GM18508 (cell line): ENCODE measurements around the gene CACNG3.
"Not testable (repeated sequence)": the region's sequence is repeated elsewhere in the genome, so short reads cannot be mapped to it uniquely, and the experiment has no call there.

Experiments
- ATAC-seq: cut with Tn5 transposase; IDR thresholded peaks from one replicate; pipeline ENCODE4 v1.9.1; 2021; ENCODE audit warnings: moderate number of reproducible peaks; ENCODE audit not compliant: insufficient read depth, unreplicated experiment

CACNG3 gene

DNA sequence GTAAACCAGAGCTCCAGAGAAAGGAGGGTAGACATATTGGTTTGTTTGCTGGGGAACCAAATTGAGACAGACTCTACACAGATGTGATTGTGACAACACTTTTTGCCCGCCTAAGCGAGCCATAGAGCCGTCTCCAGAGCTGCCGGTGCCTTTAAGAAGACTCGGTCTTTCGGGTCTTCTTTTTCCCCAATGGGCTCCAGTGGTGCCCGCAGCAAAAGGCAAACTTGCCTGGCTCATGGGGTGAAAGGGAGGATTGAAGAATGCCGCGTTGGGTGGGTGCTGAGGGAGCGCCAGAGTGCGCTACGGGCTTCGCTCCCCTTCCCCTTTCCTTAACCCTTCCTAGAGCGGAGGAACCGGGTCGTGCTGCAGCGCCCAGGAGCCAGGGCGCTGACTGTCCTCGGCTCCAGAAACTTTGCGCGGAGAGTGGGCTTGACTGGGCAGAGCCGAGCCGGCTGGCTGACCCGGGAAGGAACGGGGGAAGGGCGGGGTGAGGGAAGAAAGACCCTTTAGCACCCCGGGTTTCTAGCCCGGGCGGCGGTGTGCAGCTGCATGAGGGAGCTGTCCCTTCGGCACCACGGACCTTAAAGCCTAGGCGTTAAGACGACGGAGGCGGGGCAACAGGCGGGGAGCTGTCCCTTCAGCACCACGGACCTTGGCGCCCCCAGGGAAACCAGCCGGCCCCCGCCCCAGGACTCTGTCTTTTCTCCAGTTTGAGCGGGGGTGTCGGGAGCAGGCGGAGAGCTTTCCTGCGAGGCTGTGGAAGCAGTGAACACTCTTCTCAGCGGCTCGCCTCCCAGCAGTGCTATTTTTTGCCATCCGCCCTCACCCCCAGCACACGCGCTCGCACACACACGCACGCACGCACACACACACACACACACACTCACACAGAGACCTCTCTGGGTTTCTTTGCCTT is at the start of gene CACNG3:
Gene CACNG3, plus strand, starts transcription at position 880 of the 916 bp plus-strand sequence. CDS start 420 bp downstream, outside the sequence.
- ATAC-seq, result no peak

DNA sequence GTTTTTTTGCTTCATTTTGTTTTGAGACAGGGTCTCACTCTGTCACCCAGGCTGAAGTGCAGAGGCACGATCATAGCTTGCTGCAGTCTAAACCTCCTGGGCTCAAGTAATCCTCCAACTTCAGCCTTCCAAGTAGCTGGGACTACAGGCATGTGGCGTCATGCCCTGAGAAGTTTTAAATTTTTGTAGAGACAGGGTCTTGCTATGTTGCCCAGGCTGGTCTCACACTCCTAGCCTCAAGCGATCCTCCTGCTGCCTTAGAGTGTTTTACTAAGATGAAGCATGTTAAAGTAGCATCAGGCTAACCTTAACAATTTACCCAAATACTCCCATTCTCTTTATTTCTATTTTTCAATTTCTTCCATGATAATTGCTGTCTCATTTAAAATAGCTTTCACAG is 49.2 kb upstream of the CACNG3 start:
- ATAC-seq, result no peak

- ATAC-seq, result no peak
Observed at GRCh38 chr16:24208710-24209109, 47.4 kb upstream of the CACNG3 start.

- ATAC-seq, result no peak
Observed at GRCh38 chr16:24214992-24215391, 41.1 kb upstream of the CACNG3 start.

- ATAC-seq, result no peak
Observed at GRCh38 chr16:24216961-24217360, 39.2 kb upstream of the CACNG3 start.

DNA sequence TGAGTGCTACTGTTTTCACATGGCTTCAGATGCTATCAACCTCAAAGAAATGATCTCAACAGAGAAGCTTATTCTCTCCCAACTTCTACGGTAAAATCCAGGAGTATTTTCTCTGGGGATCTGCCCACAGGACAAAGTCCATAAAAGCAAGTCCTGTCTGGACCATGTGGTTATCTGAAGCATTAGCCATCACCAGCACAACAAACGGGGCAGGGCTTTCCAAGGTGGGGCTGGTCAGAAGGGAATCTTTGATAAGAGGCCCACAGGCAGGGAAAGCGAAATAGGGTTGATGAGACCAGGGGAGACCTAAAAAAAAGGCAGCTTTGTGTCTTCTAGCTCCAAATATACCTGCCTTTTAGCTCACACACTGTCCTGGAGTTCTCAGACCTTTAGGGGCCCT is 38.7 kb upstream of the CACNG3 start:
- ATAC-seq, result no peak

DNA sequence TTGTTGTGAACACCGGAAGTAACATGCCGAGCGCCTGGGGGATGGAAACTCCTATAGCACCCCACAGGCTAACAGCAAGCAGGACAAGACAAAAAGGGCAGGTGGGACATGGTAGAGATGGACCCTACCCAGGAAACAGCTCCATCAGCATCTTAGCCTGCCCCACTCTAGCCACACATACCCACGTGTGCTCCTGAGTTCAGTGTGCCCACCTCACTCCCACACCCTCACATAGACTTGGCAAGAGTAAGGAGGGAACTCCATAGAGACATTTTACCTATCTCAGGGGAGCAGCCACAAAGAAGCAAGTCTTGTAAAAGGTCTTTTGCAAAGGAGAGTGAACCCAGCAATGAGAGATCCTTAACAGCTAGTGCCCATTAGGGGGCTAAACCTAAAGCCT is 37.8 kb upstream of the CACNG3 start:
- ATAC-seq, result no peak

- ATAC-seq, result no peak
Observed at GRCh38 chr16:24221219-24221618, 34.9 kb upstream of the CACNG3 start.

GRCh38 chr16:24228514-24228913 is 27.6 kb upstream of the CACNG3 start:
- ATAC-seq, result no peak

GRCh38 chr16:24232936-24233335 is 23.2 kb upstream of the CACNG3 start:
- no peak for ATAC-seq

- no peak for ATAC-seq
Observed at GRCh38 chr16:24234737-24235136, 21.4 kb upstream of the CACNG3 start.

DNA sequence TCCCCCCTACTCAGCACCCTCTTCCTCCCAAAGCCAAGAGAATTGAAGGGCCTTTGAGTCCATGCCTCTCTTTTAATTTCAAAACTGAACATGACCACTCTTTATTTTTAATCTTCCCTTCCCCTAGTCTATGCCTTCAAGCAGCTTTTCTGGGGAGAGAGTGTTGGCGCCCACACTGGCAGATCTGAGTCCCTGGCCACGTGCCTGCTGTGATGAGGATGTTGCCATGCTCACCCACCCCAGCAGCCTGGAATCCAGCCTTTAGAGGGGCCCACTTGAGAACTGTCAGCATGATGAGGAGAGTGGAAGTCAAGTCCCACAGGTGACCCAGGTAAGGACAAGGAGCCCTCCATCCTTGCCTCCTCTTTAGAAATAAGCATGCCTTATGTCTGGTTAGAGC is 20.3 kb upstream of the CACNG3 start:
- ATAC-seq, result no peak

GRCh38 chr16:24238846-24239245 is 17.3 kb upstream of the CACNG3 start:
- not testable (repeated sequence) for ATAC-seq

DNA sequence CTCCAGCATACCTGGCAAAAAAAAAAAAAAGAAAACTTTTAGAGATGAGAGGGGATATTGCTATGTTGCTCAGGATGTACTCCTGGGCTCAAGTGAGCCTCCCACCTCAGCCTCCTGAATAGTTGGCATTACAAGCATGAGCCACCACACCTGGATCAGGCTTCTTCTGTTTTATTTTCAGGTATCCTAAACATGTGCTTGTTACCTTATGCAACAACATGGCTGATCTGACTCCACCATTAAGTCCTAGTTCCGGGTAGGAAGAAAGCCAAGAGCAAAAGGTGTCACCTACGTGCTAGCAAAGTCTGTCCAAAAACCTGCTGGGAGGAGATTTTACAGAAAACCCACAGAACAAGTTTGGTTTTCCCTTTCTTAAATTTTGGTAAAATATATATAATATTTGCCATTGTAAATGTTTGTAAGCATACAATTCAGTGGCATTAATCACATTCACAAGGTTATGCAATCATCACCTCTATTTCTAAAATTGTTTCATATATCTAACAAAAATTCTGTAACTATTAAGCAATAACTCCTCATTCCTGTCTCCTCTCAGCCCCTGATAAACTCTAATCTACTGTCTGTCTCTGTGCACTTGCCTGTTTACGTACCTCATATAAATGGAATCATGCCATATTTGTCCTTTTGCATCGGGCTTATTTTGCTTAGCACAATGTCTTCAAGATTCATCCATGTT is 9.1 kb upstream of the CACNG3 start:
- ATAC-seq, result no peak

- ATAC-seq, result no peak
Observed at GRCh38 chr16:24253192-24253591, 2.9 kb upstream of the CACNG3 start.

DNA sequence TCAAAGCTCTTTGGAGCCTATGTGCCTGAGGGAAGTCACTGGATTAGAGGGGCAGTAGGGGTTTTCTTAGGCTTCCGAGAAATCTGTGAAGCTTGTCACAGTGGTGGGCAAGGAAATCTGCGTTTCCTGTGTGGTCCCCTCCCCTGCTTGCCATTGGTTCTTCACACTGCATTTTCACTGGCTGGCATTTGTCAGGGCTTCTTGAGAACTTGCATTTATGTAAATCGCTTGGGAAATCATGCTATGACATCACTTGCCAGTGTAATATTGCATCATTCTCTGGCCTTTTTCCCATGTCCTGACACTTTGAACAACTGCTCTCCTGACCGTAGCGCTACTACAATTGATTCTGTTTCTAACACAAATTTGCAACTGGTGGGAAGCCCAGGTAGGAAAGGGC is 1.8 kb downstream of the CACNG3 start:
- ATAC-seq, result no peak

DNA sequence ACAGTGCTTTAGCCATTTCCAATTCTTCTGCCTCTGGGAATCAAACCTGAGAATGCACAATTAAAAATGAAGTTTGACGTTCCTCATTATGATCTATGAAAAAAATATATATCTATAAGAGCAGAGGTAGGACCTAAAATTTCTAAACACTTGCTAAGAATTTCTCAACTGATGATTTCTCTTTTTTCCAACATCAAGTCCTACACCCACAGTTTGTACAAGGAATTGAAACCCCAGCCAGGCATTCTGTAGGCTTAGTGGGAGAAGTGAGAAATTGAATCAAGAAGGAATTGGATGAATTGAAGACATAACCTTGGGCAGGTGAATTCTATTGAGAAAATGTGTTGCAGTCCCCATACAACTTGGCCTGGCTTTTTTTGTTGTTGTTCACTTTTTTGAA is 2.7 kb downstream of the CACNG3 start:
- no peak for ATAC-seq

GRCh38 chr16:24262816-24263215 is 6.7 kb downstream of the CACNG3 start:
- no peak for ATAC-seq

- no peak for ATAC-seq
Observed at GRCh38 chr16:24270721-24271442, 14.7 kb downstream of the CACNG3 start.

GRCh38 chr16:24272379-24272778 is 16.2 kb downstream of the CACNG3 start:
- no peak for ATAC-seq
